HG03039 (cell line): ENCODE data around the gene CDKL2.
A peak's percentile ranks its signal among the peaks of the same experiment; 100 is the strongest.
"Not testable (repeated sequence)": the region's sequence is repeated elsewhere in the genome, so short reads cannot be mapped to it uniquely, and the experiment has no call there.

Source experiments
- ATAC-seq: cut with Tn5 transposase; IDR thresholded peaks from one replicate; pipeline ENCODE4 v1.9.1; 2021; ENCODE audit warnings: mild to moderate bottlenecking, moderate library complexity; ENCODE audit not compliant: unreplicated experiment

The CDKL2 gene

GRCh38 chr4:75630174-75630936, at the start of gene CDKL2:
Gene CDKL2, minus strand, starts transcription at chr4:75630528. Its CDS starts 4,540 bp downstream, at chr4:75625988.
- peak; percentile 100 for ATAC-seq

GRCh38 chr4:75678965-75679364, 48.6 kb upstream of the CDKL2 start:
- no peak for ATAC-seq

GRCh38 chr4:75678473-75678872, 48.1 kb upstream of the CDKL2 start:
- no peak for ATAC-seq

GRCh38 chr4:75675004-75675531, 44.7 kb upstream of the CDKL2 start:
- no peak for ATAC-seq

- ATAC-seq: no peak
These were observed 43.6 kb upstream of the CDKL2 start for GRCh38 chr4:75673959-75674328.

- ATAC-seq: peak; percentile 92
These were observed 43.0 kb upstream of the CDKL2 start, which contains the start of gene G3BP2 for GRCh38 chr4:75673027-75673958. Gene G3BP2, minus strand, starts transcription at chr4:75673411. Its CDS starts 11,386 bp downstream, at chr4:75662025.

- peak; percentile 20 for ATAC-seq
These were observed 42.2 kb upstream of the CDKL2 start for GRCh38 chr4:75672461-75673026.

GRCh38 chr4:75671802-75672421, 41.6 kb upstream of the CDKL2 start:
- ATAC-seq: no peak

- ATAC-seq: no peak
These were observed 38.3 kb upstream of the CDKL2 start for GRCh38 chr4:75668596-75668995.

- ATAC-seq: not testable (repeated sequence)
These were observed 37.3 kb upstream of the CDKL2 start for GRCh38 chr4:75667636-75668035.

GRCh38 chr4:75666299-75666698, 36.0 kb upstream of the CDKL2 start:
- ATAC-seq: no peak

- ATAC-seq: not testable (repeated sequence)
These were observed 34.3 kb upstream of the CDKL2 start for GRCh38 chr4:75664604-75665003.

- no peak for ATAC-seq
These were observed 32.3 kb upstream of the CDKL2 start for GRCh38 chr4:75662626-75663025.

- ATAC-seq: no peak
These were observed 30.2 kb upstream of the CDKL2 start for GRCh38 chr4:75660491-75660890.

GRCh38 chr4:75659512-75660031, 29.2 kb upstream of the CDKL2 start:
- no peak for ATAC-seq

GRCh38 chr4:75658876-75659275, 28.5 kb upstream of the CDKL2 start:
- no peak for ATAC-seq

- ATAC-seq: no peak
These were observed 25.2 kb upstream of the CDKL2 start for GRCh38 chr4:75655562-75655961.

GRCh38 chr4:75654905-75655304, 24.6 kb upstream of the CDKL2 start:
- no peak for ATAC-seq

GRCh38 chr4:75653845-75654503, 23.6 kb upstream of the CDKL2 start:
- no peak for ATAC-seq

GRCh38 chr4:75644095-75644494, 13.8 kb upstream of the CDKL2 start:
- ATAC-seq: no peak
